H1 (cell line): ENCODE measurements around the gene VGLL3. TPM values are rescaled to one million over a fixed set of nuclear protein-coding genes. Genes with fewer than 3 reads are reported as not detected.

Experiments used
- BACH1 ChIP-seq: IDR thresholded peaks from 2 replicates; pipeline ENCODE4 v1.6.1; 2012; ENCODE audit warnings: low read length, improper control_type of control experiment
- CBX8 ChIP-seq: fragments of 300-800, 300-1000 bp; sonication (generic); IDR thresholded peaks from 2 replicates; pipeline ENCODE4 v1.7.1; 2016; ENCODE audit warnings: low read depth, low read length, borderline replicate concordance
- SP2 ChIP-seq: IDR thresholded peaks from 2 replicates; pipeline ENCODE4 v1.6.1; 2012; ENCODE audit warnings: mild to moderate bottlenecking, low read length, inconsistent platforms
- SRF ChIP-seq: IDR thresholded peaks from 2 replicates; pipeline ENCODE4 v1.6.1; 2011; ENCODE audit warnings: mild to moderate bottlenecking, low read depth, low read length, moderate library complexity
- polyA plus RNA-seq, 7 experiments: library from polyadenylated mRNA; depleted of rRNA in 3 of 7; stranded (reverse) in 5 of 7; unstranded in 2 of 7; fragments of >200 nt in 5 of 7; fragments of 200-250 nt in 2 of 7; gene quantifications; 1 replicate in 5 of 7; 2 replicates in 1 of 7; 4 replicates in 1 of 7; pipeline versions ENCODE4 v1.2.1 to v1.2.3, GENCODE V29; 2011 to 2013; ENCODE audit warnings: missing spikeins in 2 of 7, mixed read lengths in 2 of 7
- total RNA-seq: library from RNA; stranded (reverse); fragmentation: NEBNext Ultra II Directional; extraction: Animal tissue kit (Norgen Biotek cat#: 25700); gene quantifications from 2 replicates; pipeline ENCODE4 v1.2.1, GENCODE V29; 2021

VGLL3 gene
- total and polyA plus RNA-seq, 2 of the 8 experiments (the other 6 are each of a cell fraction or from before 2014, with no cell fraction given): 13.4 to 24.2 TPM

GRCh38 chr3:87000940-87001339 is 10.0 kb upstream of the VGLL3 start (continued):
- TF ChIP-seq CBX8: no peak
- no peak for TF ChIP-seq SRF
- no peak for TF ChIP-seq SP2
- no peak for TF ChIP-seq BACH1
